Brain pericyte (primary cell): ENCODE results near the gene BIRC3.
"Not testable (repeated sequence)": the region's sequence is repeated elsewhere in the genome, so short reads cannot be mapped to it uniquely, and the experiment has no call there.

Source experiments
- DNase-seq: peaks from one replicate; pipeline ENCODE4 v3.0.0-alpha.2; 2012; ENCODE audit warnings: low read depth, low spot score

BIRC3 gene

DNA sequence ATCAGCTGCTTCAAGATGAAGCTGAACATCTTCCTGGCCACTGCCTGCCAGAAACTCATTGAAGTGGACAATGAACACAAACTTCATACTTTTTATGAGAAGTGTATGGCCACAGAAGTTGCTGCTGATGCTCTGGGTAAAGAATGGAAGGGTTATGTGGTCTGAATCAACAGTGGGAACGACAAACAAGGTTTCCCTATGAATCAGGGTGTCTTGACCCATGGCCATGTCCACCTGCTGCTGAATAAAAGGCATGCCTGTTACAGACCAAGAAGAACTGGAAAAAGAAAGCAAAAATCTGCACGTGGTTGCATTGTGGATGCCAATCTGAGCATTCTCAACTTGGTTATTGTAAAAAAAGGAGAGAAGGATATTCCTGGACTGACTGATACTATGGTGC is 22.2 kb upstream of the BIRC3 start:
- DNase-seq = no peak

DNA sequence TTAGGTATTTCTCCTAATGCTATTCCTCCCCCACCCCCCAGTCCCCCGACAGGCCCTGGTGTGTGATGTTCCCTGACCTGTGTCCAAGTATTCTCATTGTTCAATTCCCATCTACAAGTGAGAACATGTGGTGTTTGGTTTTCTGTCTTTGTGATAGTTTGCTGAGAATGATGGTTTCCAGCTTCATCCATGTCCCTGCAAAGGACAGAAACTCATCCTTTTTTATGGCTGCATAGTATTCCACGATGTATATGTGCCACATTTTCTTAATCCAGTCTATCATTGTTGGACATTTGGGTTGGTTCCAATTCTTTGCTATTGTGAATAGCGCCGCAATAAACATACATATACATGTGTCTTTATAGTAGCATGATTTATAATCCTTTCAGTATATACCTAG is 20.5 kb upstream of the BIRC3 start:
- not testable (repeated sequence) for DNase-seq

DNA sequence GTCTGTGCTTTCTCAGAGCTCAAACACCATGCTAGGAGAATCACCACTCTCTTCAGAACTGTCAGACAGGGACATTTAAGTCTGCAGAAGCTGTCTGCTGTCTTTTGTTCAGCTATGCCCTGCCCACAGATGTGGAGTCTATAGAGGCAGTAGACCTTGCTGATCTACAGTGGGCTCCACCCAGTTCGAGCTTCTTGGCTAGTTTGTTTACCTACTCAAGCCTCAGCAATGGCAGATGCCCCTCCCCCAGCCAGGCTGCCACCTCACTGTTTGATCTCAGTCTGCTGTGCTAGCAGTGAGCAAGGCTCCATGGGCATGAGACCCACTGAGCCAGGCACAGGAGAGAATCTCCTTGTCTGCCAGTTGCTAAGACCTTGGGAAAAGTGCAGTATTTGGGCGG is 16.4 kb upstream of the BIRC3 start:
- not testable (repeated sequence) for DNase-seq

DNA sequence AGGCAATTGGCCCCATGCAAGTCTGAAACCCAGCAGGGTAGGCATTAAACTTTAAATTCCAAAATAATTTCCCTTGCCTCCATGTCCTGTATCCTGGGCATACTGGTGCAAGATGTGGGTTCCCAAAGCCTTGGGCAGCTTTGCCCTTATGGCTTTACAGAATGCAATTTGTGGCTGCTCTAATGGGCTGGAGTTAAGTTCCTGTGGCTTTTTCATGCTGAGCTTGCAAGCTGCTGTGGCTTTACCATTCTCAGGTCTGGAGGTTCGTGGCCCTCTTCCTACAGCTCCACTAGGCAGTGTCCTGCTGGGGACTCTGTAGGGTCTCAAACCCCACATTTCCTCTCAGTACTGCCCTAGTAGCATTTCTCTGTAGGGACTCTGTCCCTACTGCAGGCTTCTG is 15.0 kb upstream of the BIRC3 start:
- DNase-seq = no peak

DNA sequence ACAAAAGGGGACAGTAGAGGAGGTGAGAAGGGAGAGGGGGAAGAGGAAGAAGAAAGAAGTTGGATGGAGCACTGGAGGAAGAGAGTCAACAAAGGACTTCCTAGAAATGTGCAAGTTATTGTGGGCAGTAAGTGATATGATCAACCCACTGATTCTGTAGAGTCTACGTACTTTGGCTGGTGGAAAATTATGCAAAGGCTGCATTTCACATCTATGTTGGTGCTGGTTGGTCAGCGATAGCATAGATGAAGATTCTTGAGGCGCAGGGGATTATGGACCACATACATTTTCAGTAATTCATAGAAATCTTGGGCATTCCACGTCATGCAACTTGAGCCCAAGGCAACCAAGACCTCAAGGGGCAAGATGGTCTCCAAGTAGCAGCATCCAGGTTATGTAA is 12.6 kb upstream of the BIRC3 start:
- no peak for DNase-seq

DNA sequence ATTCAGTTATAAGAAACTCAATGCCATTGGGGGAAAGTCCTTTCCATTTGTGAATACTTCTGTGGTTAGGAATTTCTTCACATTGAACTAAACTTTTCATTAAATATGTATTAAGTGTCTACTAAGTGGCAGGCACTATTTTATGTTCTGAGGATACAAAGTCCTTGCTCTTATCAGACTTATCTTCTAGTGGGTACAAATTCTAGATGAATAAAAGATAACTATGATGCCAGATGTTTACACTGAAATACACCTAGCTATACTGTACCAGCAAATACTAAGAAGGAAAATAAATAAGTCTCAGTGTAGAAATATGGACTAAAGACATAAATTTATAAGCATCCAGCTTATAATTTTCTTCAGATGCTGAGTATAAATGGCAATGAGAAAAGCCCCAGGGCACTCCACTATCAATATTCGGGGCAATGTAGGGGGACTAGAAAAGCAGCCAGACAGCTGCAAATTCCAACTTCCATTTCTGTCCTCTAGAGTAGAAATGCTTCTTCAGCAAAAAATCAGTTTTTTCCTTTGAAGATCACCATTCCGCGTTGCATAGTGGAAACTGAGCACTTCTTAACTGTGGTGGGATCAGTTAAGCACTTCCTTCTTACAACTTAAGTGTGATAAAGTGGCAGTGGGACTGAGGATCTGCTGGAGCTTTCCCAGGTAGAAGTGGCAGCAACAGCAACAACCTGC is 11.8 kb upstream of the BIRC3 start:
- DNase-seq = no peak

DNA sequence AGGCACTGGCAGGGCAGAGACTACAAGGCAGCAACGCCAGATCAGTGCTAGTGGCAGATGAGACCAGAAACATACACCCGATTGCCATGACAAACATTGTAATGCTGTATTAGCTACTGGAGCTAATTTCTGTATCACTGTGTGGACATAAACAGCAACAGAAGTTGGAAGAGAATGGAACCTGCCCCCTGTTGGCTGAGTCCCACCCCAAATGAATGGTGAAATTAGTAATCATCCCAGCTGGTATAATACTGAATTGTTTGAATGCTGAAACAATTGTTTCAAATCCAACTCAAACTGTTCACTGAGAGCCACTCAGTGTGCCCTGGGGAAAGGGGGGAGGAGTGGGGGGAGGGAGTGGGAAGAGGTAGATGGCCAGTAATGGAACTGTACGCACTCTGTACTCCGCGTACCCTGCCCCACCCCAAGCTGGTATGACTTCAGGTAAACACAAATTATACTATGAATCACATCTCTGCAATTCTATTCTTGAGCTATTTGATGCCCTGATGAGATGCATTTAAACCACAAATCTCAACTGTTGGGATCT is 11.2 kb upstream of the BIRC3 start:
- DNase-seq = no peak

DNA sequence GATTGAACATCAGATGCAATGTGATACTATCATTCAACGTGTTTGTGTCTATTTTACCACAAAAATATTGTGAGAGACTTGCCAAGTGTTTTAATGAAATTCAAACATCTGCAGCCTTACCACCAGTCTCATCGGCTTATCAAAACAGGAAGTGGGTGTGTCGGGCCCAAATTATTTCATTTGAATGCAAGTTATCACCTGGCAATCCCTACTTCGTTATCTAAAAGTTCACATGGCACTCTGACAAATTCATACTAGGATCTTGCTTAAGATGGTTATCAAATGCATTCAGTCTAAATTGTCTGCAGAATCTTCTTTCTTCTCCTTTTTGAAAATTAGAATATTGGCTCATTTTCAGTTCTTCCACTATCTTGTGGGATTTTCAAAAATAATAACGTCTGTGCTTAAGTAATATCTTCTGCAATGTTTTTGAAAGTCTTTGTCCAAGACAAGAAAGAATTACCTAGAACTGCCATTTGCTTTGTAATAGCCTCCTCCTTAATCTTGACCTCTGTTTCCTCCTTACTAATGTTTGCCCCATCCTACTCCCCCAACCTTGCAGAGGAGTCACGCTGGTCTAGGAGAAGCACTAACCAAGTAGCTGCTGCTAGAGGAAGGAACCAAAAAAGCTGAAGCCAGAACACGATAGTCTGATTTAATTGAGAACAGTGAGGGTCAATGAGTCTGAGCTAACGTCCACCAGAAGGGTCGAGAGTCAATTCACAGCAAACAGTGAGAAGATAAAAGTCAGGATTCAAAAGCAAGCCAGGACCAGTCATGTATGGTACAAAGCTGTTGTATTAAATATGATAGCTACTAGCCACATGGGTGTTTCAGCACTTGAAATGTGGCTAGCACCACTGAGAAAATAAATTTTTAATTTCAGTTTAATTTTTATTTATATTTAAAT is 10.2 kb upstream of the BIRC3 start:
- no peak for DNase-seq

DNA sequence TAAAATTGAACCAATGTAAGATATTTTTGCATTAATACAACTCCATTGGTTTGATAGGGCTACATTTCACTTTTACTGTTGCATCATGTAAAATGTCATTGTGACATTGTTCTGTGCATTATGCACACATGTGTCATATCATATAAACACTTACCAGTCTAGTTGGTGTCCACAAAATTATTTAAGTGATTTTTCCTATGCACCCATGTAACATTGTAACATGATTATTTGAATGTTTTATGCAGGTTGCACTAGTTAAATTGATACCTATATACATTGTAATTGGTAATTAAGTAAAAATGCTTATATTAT is 9.6 kb upstream of the BIRC3 start:
- DNase-seq = no peak

DNA sequence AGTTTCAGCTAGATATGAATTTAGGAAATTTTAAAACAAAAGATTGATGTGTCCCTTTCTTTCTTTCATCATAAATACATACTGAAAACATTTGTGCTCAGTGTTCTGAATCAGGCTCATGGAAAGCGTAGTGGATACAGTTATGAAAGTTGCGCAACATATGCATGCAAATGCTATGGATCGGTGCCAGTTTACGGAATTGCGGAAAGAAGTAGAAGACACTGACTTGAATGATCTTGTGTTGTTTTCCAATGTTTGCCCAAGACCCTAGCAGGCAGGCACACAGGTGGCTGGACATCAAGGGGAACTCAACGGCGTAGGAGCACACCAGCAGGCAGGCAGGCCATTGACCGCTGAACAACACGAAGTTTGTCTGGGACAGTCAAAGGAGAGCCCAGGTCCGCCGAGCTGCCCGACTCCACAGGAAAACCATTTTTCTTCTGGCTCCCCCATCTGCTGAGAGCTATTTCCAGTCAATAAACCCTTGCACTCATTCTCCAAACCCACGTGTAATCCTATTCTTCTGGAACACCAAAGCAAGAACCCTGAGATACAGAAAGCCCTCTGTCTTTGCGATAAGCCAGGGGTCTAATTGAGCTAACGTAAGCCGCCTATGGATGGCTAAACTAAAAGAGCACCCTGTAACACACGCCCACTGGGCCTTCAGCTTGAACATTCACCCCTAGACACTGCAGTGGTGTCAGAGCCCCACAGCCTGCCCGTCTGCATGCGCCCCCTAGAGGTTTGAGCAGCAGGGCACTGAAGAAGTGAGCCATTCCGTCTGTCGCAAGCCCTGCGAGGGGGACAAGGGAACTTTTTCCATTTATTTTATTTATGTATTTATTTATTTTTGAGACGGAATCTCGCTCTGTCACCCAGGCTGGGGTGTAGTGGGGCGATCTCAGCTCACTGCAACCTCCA is 7.4 kb upstream of the BIRC3 start:
- DNase-seq = no peak

DNA sequence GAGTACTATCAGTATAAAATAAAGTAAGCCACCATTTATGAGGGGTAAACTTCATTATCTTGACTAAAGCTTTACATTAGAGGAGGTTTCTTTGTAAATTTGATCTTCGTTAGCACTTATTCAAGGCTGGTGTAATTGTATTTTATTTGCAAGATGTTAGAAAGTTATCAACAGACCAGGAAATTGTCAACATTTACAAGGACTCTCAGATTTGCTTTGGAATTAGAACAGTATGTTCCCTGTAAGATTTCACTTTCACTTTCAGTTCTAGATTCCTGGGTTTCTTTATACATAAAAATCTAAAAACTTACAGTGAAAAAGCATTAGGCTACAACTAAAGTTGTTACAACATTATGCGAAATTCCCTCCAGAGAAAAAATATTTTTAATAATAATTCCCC is 4.6 kb upstream of the BIRC3 start:
- DNase-seq = no peak

DNA sequence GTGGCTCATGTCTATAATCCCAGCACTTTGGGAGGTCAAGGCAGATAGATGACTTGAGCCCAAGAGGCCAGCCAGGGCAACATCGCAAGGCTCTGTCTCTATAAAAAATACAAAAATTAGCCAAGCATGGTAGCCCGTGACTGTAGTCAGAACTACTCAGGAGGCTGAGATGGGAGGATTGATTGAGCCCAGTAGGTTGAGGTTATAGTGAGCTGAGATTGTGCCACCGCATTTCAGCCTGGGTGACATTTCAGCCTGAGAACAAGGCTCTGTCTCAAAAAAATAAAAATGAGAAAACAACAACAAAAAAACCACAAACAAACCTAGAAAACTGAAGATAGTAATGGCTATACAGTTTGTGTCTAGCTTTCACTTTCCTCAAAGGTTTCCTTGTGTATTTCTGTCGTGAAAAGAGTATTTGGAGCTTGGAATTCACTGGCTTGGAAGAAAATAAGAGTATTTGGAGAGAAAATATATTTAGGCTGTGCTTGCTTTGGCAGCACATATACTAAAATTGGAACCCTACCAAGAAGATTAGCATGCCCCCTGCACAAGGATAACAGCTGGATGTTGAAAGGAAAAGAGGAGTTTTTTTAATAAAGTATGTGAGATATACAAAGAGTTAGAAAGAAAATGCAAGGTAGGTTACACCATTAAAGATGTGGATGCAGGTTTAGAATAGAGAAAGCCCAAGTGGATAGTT is 3.9 kb upstream of the BIRC3 start:
- DNase-seq = no peak

DNA sequence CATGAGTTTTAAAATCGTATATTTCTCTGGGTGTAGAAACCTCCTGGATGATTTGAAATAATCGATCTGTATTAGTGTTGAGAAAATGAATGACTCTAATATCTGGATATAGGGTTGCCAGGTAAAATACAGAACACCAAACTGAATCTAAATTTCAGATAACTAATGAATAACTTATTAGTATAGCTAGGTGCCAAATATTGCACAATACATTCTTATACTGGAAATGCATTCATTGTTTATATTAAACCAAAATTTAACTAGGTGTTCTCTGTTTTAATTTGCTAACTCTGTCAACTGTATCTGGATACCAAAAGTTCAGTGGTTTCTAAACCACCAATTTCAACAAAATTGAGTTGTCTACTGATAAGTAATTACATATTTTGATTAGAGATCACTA is 2.5 kb upstream of the BIRC3 start:
- no peak for DNase-seq

DNA sequence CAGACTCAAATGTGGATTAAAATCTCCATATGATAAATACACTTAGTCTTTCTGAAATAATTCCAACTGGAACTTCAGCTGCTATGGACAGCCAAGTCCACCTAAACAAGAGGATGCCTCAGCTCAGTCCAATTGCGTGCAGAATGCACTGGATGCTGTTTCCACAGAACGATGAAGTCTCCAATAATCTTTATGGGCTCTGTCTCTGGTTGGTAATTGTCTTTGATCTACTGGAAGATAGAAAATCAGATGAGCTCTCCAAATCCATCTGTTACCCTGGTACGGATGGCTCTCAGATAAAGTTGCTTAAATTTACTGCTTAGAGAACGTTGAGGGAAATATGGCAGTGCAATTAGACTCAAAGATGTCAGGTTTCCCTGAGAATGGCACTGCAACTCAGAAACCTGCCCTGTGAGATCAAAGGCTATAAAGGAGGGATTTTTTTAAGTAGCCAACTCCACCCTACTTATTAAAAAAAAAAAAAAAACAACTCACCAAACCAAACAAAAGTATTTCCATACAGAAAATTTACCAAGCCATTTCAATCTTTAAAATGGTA is 859 bp upstream of the BIRC3 start:
- DNase-seq = no peak

DNA sequence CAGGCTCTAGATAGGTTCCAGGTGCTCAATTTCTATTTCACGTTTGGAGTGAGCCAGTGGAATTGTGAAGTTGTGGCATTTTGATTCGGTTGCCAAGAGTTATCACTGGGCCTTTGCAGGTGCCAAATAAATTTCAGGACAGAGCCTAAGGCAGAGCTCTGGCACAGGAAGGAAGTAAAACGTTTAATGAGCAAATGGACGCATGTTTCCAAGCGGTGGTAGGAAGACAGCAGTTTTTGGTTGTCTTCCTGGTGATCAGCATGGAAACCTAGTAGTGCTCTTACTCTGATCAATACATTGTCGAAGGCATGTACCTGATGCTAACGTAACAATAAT is 452 bp downstream of the BIRC3 start:
- DNase-seq = no peak

DNA sequence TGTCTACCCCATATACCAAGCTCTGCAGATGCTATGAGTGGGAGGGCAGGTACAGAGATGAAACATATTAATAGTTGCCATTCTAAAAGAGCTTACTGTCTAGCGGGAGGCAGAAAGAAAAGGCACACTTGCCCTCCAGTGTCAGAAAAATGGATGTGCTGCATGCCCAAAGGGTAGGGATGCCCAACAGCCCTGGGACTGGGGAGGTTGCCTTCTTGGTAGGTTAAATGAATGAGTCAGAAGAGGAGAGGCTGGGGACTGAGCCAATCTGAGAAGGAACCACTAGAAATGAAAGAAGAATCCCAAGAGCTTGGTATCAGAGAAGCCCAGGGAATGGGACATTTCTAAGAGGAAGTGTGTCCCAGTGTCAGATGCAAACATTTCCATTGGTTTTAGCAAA is 1.2 kb downstream of the BIRC3 start:
- no peak for DNase-seq

DNA sequence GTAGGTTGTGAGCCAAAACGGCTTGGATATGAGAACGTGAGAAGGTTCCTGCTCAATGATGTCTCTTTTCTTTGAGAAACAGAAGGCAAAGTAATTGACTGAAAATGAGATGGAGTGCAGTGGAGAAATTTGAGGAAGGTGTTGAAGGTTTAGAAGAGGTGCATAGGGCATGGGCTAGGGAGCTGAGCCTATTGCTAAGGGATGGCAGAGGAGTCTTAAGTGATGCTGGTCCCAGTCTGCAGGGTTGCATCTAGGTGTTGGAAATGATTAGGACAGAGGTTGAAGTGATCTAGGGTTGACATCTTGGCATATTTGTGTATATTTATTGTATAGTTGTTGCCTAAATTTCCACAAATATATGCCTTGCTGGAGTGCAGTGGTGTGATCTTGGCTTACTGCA is 2.3 kb downstream of the BIRC3 start:
- DNase-seq = no peak

DNA sequence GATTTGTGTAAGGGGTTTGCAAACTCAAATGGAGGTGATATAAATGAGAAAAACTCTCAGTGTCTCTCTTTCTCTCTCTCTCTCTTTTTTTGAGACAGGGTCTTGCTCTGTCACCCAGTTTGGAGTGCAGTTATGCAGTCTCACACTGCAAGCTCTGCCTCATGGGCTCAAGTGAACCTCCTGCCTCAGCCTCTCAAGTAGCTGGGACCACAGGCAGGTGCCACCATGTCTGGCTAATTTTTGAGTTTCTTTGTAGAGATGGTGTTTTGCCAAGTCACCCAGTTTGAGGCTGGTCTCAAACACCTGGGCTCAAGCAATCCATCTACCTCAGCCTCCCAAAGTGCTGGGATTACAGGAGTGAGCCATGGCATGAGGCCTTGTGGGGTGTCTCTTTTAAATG is 2.9 kb downstream of the BIRC3 start:
- DNase-seq = no peak

DNA sequence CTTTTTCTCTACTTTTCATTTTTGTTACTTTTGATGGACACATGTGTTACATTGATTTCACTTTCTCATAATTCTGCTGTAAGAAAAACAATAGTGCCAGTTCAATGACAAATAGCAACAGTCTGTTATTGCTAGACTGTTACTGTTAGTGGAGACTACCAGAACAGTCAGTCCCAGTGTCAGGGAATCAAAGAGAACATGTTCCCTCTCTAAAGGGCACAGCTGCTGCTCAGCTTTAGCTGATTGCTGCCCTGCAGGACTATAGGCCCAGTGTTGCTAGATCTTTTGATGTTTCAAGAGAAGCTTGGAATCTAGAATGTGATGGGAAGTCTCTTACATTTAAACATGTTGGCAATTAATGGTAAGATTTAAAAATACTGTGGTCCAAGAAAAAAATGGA is 3.4 kb downstream of the BIRC3 start:
- DNase-seq = no peak

DNA sequence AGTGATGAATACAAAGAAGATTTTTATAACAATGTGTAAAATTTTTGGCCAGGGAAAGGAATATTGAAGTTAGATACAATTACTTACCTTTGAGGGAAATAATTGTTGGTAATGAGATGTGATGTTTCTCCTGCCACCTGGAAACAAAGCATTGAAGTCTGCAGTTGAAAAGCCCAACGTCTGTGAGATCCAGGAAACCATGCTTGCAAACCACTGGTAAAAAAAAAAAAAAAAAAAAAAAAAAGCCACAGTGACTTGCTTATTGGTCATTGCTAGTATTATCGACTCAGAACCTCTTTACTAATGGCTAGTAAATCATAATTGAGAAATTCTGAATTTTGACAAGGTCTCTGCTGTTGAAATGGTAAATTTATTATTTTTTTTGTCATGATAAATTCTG is 5.3 kb downstream of the BIRC3 start:
- DNase-seq = no peak

DNA sequence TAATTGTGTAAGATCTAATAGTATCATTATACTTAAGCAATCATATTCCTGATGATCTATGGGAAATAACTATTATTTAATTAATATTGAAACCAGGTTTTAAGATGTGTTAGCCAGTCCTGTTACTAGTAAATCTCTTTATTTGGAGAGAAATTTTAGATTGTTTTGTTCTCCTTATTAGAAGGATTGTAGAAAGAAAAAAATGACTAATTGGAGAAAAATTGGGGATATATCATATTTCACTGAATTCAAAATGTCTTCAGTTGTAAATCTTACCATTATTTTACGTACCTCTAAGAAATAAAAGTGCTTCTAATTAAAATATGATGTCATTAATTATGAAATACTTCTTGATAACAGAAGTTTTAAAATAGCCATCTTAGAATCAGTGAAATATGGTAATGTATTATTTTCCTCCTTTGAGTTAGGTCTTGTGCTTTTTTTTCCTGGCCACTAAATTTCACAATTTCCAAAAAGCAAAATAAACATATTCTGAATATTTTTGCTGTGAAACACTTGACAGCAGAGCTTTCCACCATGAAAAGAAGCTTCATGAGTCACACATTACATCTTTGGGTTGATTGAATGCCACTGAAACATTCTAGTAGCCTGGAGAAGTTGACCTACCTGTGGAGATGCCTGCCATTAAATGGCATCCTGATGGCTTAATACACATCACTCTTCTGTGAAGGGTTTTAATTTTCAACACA is 6.4 kb downstream of the BIRC3 start:
- DNase-seq = no peak
